ENCODE measurements around the gene NDUFS6.

DNA sequence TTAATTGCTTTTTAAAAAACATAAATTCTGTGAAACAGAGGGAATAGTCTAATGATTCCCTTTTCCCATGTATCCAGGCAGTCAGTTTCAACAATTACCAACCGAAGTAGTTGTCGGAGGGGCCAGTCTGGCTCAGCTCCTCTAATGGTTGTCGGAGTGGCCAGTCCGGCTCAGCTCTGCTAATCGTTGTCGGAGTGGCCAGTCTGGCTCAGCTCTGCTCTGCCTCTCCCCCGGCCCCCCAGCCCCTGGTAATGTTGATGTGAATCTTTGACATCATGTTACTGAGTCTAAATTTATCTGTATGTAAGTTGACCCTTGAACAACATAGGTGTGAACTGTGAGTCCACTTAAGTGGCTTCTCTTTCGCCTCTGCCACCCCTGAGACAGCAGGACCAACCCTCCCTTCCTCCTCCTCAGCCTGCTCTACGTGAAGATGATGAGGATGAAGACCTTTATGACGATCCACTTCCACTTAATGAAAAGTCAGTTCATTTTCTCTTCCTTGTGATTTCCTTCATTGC lies 9.4 kb downstream of the NDUFS6 start:
- TF ChIP-seq, protein P1, sequence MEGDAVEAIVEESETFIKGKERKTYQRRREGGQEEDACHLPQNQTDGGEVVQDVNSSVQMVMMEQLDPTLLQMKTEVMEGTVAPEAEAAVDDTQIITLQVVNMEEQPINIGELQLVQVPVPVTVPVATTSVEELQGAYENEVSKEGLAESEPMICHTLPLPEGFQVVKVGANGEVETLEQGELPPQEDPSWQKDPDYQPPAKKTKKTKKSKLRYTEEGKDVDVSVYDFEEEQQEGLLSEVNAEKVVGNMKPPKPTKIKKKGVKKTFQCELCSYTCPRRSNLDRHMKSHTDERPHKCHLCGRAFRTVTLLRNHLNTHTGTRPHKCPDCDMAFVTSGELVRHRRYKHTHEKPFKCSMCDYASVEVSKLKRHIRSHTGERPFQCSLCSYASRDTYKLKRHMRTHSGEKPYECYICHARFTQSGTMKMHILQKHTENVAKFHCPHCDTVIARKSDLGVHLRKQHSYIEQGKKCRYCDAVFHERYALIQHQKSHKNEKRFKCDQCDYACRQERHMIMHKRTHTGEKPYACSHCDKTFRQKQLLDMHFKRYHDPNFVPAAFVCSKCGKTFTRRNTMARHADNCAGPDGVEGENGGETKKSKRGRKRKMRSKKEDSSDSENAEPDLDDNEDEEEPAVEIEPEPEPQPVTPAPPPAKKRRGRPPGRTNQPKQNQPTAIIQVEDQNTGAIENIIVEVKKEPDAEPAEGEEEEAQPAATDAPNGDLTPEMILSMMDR (conservative IDR thresholded peaks at IDR 0.05), result no peak
- no peak for TF ChIP-seq ZFX (IDR thresholded peaks at IDR 0.05)
